ENCODE results near the gene TTC24. TPM values are rescaled to one million over a fixed set of nuclear protein-coding genes. Genes with fewer than 3 reads are reported as not detected.
"Not testable (repeated sequence)": the region's sequence is repeated elsewhere in the genome, so short reads cannot be mapped to it uniquely, and the experiment has no call there.

Gene TTC24
- total and polyA plus RNA-seq, 12 donors: 0.20 TPM; not detected in 11

DNA sequence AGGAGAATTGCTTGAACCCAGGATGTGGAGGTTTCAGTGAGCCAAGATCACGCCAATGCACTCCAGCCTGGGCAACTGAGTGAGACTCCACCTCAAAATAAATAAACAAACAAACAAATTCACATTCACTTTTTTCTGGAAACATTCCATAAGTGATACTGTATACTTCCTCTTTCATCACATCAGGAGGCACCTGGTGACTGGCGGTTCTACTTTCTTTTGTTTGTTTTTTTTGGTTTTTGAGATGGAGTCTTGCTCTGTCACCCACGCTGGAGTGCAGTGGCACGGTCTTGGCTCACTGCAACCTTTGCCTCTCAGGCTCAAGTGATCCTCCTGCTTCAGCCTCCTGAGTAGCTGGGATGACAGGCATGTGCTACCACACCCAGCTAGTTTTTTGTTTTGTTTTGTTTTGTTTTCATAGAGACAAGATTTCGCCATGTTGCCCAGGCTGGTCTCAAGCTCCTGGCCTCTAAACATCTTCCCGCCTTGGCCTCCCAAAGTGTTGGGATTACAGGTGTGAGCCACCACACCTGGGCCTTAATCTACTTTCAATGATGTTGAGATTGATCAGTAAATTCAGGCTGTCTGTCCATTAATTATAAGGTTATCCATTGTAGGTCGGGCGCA is 50.4 kb downstream of the TTC24 start:
- WGBS, 4 donors: 71 to 88% (median 80%) methylated on average over 8 of the region's 8 CpGs
- TF ChIP-seq CTCF (IDR thresholded peaks at IDR 0.05): no peak
- no peak for TF ChIP-seq POLR2A (IDR thresholded peaks at IDR 0.05)
- H3K4me3 ChIP-seq: no peak overlapping the region
- H3K4me1 ChIP-seq (replicated peaks in 1 of 2): peaks cover 0 to 11% of the 10 kb centered on the region in 2 donors
- no peaks in the 10 kb centered on the region for H3K36me3 ChIP-seq (replicated peaks in 1 of 2)
- H3K27ac ChIP-seq: no peak overlapping the region
- H3K9me3 ChIP-seq (replicated peaks in 1 of 3): no peaks in the 10 kb centered on the region
- DNase-seq: no peak
- H3K27me3 ChIP-seq: peaks cover 49% of the 10 kb centered on the region
- intact Hi-C loops (cut with DNase I): no loop called here

GRCh38 chr1:156631152-156631551 is 51.6 kb downstream of the TTC24 start:
- H3K4me1 ChIP-seq (replicated peaks in 1 of 2); intact Hi-C loops (cut with DNase I); DNase-seq; H3K4me3 ChIP-seq; H3K9me3 ChIP-seq (replicated peaks in 1 of 3); H3K36me3 ChIP-seq (replicated peaks in 1 of 2); H3K27ac ChIP-seq: not testable (repeated sequence)
- 48 to 58% (median 53%) methylated on average over 9 of the region's 9 CpGs for WGBS, 4 donors
- H3K27me3 ChIP-seq: peaks cover 45% of the 10 kb centered on the region

- Histone ChIP-seq H3K4me1 (replicated peaks in 1 of 2) (no peaks in the 10 kb centered on the region), H3K9me3 (replicated peaks in 1 of 3) (no peaks in the 10 kb centered on the region), H3K4me3 (no peak overlapping the region), H3K27me3 (peaks cover 47% of the 10 kb centered on the region), H3K36me3 (replicated peaks in 1 of 2) (no peaks in the 10 kb centered on the region), H3K27ac (no peak overlapping the region)
- TF ChIP-seq POLR2A (IDR thresholded peaks at IDR 0.05) (no peak), CTCF (IDR thresholded peaks at IDR 0.05) (no peak)
- WGBS, 4 donors: 46 to 70% (median 55%) methylated on average over 3 of the region's 3 CpGs
- no peak for DNase-seq
- intact Hi-C loops (cut with DNase I): no loop called here
Observed at GRCh38 chr1:156632355-156632754, 52.8 kb downstream of the TTC24 start.

Other genes with a start within 250 kb of the TTC24 start
- 100 to 1,000 TPM; 165 to 505 (median 266) TPM for gene CCT3, start 241.4 kb upstream of the TTC24 start, total RNA-seq
- 100 to 1,000 TPM; 108 to 357 (median 189) TPM for gene CCT3, start 241.4 kb upstream of the TTC24 start, polyA plus RNA-seq
- gene TSACC, start 241.2 kb upstream of the TTC24 start, total RNA-seq: 1 to 10 TPM in 2 of 9 donors, under 1 TPM in 5, not detected in 2; 0.70 to 4.2 (median 0.85) TPM
- 1 to 10 TPM in 2 of 3 donors, not detected in 1; 3.1 to 3.4 TPM for gene TSACC, start 241.2 kb upstream of the TTC24 start, polyA plus RNA-seq
- gene RHBG, start 210.5 kb upstream of the TTC24 start, total RNA-seq: 1 to 10 TPM in 2 of 9 donors, under 1 TPM in 5, not detected in 2; 0.39 to 3.0 (median 0.98) TPM
- 1 to 10 TPM in 2 of 3 donors, under 1 TPM in 1; 0.16 to 1.9 (median 1.6) TPM for gene RHBG, start 210.5 kb upstream of the TTC24 start, polyA plus RNA-seq
- 10 to 100 TPM in 8 of 9 donors, 1 to 10 TPM in 1; 7.8 to 89.9 (median 71.2) TPM for gene MEF2D, start 78.9 kb upstream of the TTC24 start, total RNA-seq
- gene MEF2D, start 78.9 kb upstream of the TTC24 start, polyA plus RNA-seq: 10 to 100 TPM; 29.1 to 37.4 (median 35.3) TPM
- 1 to 10 TPM in 4 of 9 donors, under 1 TPM in 5; 0.24 to 5.3 (median 0.83) TPM for gene IQGAP3, start 7.2 kb upstream of the TTC24 start, total RNA-seq
- gene IQGAP3, start 7.2 kb upstream of the TTC24 start, polyA plus RNA-seq: 1 to 10 TPM in 1 of 3 donors, under 1 TPM in 2; 0.16 to 2.2 (median 0.40) TPM
- 100 to 1,000 TPM in 5 of 9 donors, 10 to 100 TPM in 4; 74.6 to 132 (median 103) TPM for gene NAXE, start 12.1 kb downstream of the TTC24 start, total RNA-seq
- 100 to 1,000 TPM in 1 of 3 donors, 10 to 100 TPM in 2; 49.4 to 124 (median 69.9) TPM for gene NAXE, start 12.1 kb downstream of the TTC24 start, polyA plus RNA-seq
- gene GPATCH4, start 21.8 kb downstream of the TTC24 start, total RNA-seq: 10 to 100 TPM in 8 of 9 donors, 1 to 10 TPM in 1; 7.8 to 42.4 (median 24.3) TPM
- gene GPATCH4, start 21.8 kb downstream of the TTC24 start, polyA plus RNA-seq: 10 to 100 TPM; 13.9 to 72.2 (median 39.3) TPM
- 1 to 10 TPM in 2 of 9 donors, under 1 TPM in 4, not detected in 3; 0.17 to 1.5 (median 0.73) TPM for gene HAPLN2, start 39.7 kb downstream of the TTC24 start, total RNA-seq
- 1 to 10 TPM in 2 of 3 donors, not detected in 1; 2.2 to 3.1 TPM for gene HAPLN2, start 39.7 kb downstream of the TTC24 start, polyA plus RNA-seq
- 10 to 100 TPM in 3 of 9 donors, under 1 TPM in 4, not detected in 2; 0.11 to 36.3 (median 0.57) TPM for gene BCAN, start 62.4 kb downstream of the TTC24 start, total RNA-seq
- 10 to 100 TPM in 1 of 3 donors, 1 to 10 TPM in 2; 2.4 to 24.9 (median 8.9) TPM for gene BCAN, start 62.4 kb downstream of the TTC24 start, polyA plus RNA-seq
- gene NES, start 97.7 kb downstream of the TTC24 start, total RNA-seq: 10 to 100 TPM in 6 of 9 donors, 1 to 10 TPM in 3; 7.7 to 22.9 (median 13.6) TPM
- gene NES, start 97.7 kb downstream of the TTC24 start, polyA plus RNA-seq: 10 to 100 TPM; 13.2 to 26.9 (median 18.0) TPM
- 10 to 100 TPM in 1 of 9 donors, 1 to 10 TPM in 8; 3.1 to 11.6 (median 7.0) TPM for gene CRABP2, start 125.9 kb downstream of the TTC24 start, total RNA-seq
- 10 to 100 TPM in 2 of 3 donors, 1 to 10 TPM in 1; 5.0 to 17.8 (median 11.2) TPM for gene CRABP2, start 125.9 kb downstream of the TTC24 start, polyA plus RNA-seq
- 100 to 1,000 TPM in 1 of 9 donors, 10 to 100 TPM in 8; 22.3 to 140 (median 28.9) TPM for gene METTL25B, start 148.7 kb downstream of the TTC24 start, total RNA-seq
- 100 to 1,000 TPM in 1 of 3 donors, 10 to 100 TPM in 2; 17.4 to 127 (median 68.6) TPM for gene METTL25B, start 148.7 kb downstream of the TTC24 start, polyA plus RNA-seq
- gene ISG20L2, start 149.0 kb downstream of the TTC24 start, total RNA-seq: 10 to 100 TPM; 10.6 to 38.5 (median 19.3) TPM
- gene ISG20L2, start 149.0 kb downstream of the TTC24 start, polyA plus RNA-seq: 10 to 100 TPM in 1 of 3 donors, 1 to 10 TPM in 2; 5.5 to 40.0 (median 8.8) TPM
- gene MRPL24, start 161.4 kb downstream of the TTC24 start, total RNA-seq: 100 to 1,000 TPM in 5 of 9 donors, 10 to 100 TPM in 4; 46.7 to 140 (median 104) TPM
- 100 to 1,000 TPM; 154 to 294 (median 239) TPM for gene MRPL24, start 161.4 kb downstream of the TTC24 start, polyA plus RNA-seq
- gene HDGF, start 172.0 kb downstream of the TTC24 start, total RNA-seq: 100 to 1,000 TPM; 119 to 159 (median 144) TPM
- 100 to 1,000 TPM in 1 of 3 donors, 10 to 100 TPM in 2; 62.0 to 199 (median 96.0) TPM for gene HDGF, start 172.0 kb downstream of the TTC24 start, polyA plus RNA-seq
- 10 to 100 TPM; 35.9 to 77.5 (median 56.9) TPM for gene PRCC, start 187.8 kb downstream of the TTC24 start, total RNA-seq
- gene PRCC, start 187.8 kb downstream of the TTC24 start, polyA plus RNA-seq: 100 to 1,000 TPM in 1 of 3 donors, 10 to 100 TPM in 2; 63.4 to 137 (median 67.6) TPM
- 1 to 10 TPM in 5 of 9 donors, under 1 TPM in 3, not detected in 1; 0.11 to 4.8 (median 2.2) TPM for gene SH2D2A, start 237.1 kb downstream of the TTC24 start, total RNA-seq
- 1 to 10 TPM in 1 of 3 donors, under 1 TPM in 2; 0.40 to 3.9 (median 0.91) TPM for gene SH2D2A, start 237.1 kb downstream of the TTC24 start, polyA plus RNA-seq